IPS-NIHi7 (cell line): ENCODE measurements around the gene APOBEC2.

Experiments used
- DNase-seq: peaks from one replicate; pipeline ENCODE4 v3.0.0; 2012; ENCODE audit warnings: mixed read lengths; ENCODE audit errors: extremely low spot score

The APOBEC2 gene

GRCh38 chr6:41058783-41059181, 5.8 kb downstream of the APOBEC2 start:
- no peak for DNase-seq

GRCh38 chr6:41059556-41059955, 6.6 kb downstream of the APOBEC2 start:
- DNase-seq = no peak

- no peak for DNase-seq
Observed at GRCh38 chr6:41061196-41061726, 8.3 kb downstream of the APOBEC2 start.

GRCh38 chr6:41062056-41062455, 9.1 kb downstream of the APOBEC2 start:
- DNase-seq = no peak

- DNase-seq = no peak
Observed at GRCh38 chr6:41063884-41064285, 10.9 kb downstream of the APOBEC2 start.

- DNase-seq = no peak
Observed at GRCh38 chr6:41064841-41065240, 11.8 kb downstream of the APOBEC2 start.

GRCh38 chr6:41065550-41066026, 12.6 kb downstream of the APOBEC2 start:
- no peak for DNase-seq

- DNase-seq = peak; percentile 51
Observed at GRCh38 chr6:41066867-41067304, 13.9 kb downstream of the APOBEC2 start.

GRCh38 chr6:41071501-41071922, 18.5 kb downstream of the APOBEC2 start:
- peak; percentile 73 for DNase-seq

- peak; percentile 88 for DNase-seq
Observed at GRCh38 chr6:41071923-41072835, 19.2 kb downstream of the APOBEC2 start, which contains the start of gene OARD1. TSS of gene OARD1 (minus strand) at chr6:41072356. CDS start at chr6:41071634, 722 bp downstream.

- DNase-seq = peak; percentile 94
Observed at GRCh38 chr6:41072836-41073202, 19.8 kb downstream of the APOBEC2 start, which contains the start of gene NFYA. TSS of gene NFYA (plus strand) at chr6:41072974. CDS start at chr6:41079090, 6,116 bp downstream.

- peak; percentile 90 for DNase-seq
Observed at GRCh38 chr6:41073203-41073967, 20.4 kb downstream of the APOBEC2 start.

GRCh38 chr6:41073968-41074691, 21.1 kb downstream of the APOBEC2 start:
- DNase-seq = no peak

- DNase-seq = no peak
Observed at GRCh38 chr6:41074692-41075436, 21.9 kb downstream of the APOBEC2 start.

GRCh38 chr6:41075651-41076626, 22.9 kb downstream of the APOBEC2 start:
- no peak for DNase-seq

- DNase-seq = no peak
Observed at GRCh38 chr6:41077536-41077935, 24.5 kb downstream of the APOBEC2 start.

- no peak for DNase-seq
Observed at GRCh38 chr6:41078101-41078500, 25.1 kb downstream of the APOBEC2 start.

GRCh38 chr6:41079080-41079479, 26.1 kb downstream of the APOBEC2 start:
- DNase-seq = no peak

- DNase-seq = no peak
Observed at GRCh38 chr6:41080621-41081020, 27.6 kb downstream of the APOBEC2 start.
